ENCODE data around the gene BTBD9. TPM values are rescaled to one million over a fixed set of nuclear protein-coding genes. Genes with fewer than 3 reads are reported as not detected.

Gene BTBD9
- total and polyA plus RNA-seq, 7 experiments from 2014 or later = 12.7 to 58.8 (median 37.8) TPM

DNA sequence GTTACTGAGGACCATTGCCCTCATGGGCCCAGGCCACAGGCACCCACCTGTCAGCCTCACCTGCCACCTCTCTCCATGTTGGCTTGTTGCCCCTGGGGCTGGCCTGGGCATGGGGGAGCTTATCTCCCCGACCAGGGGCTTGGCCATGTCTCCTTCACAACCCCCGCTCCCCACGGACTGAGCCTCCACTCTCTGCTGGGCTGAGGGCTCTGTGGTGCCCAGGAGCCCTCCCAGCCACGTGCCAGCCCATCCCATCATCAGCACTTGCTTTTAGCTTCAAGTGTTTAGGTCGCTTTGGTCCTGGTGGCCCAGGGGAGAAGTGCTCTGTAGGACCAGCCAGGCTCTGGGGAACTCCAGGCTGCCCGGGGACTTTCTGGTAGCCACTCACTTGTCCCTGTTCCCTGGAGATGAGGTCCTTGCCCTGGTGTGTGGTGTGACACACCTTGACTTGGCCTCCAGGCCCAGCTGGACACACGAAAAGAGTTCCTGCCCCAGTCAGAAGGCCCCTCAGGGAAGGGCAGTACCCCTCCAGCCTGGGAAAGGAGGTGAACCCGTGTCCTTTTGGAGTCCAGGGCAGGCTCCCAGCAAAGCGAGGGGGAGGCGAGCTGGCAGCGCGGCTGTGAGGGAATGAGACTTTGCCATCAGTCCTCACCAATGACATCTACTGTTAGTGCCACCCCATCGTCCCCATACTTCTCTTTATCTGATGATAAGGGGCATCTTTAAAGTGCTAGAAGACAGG lies 467.6 kb downstream of the BTBD9 start:
- no peaks in the 10 kb centered on the region for H3K9me3 ChIP-seq (ENCODE audit: control insufficient read depth in 2 of 3, low read length in 3 of 3)
- CTCF ChIA-PET = interaction anchor here (0.6 kb wide), 1 partner anchor 72 kb away, joined by 3 read pairs; no protein-coding TSS in a partner anchor

DNA sequence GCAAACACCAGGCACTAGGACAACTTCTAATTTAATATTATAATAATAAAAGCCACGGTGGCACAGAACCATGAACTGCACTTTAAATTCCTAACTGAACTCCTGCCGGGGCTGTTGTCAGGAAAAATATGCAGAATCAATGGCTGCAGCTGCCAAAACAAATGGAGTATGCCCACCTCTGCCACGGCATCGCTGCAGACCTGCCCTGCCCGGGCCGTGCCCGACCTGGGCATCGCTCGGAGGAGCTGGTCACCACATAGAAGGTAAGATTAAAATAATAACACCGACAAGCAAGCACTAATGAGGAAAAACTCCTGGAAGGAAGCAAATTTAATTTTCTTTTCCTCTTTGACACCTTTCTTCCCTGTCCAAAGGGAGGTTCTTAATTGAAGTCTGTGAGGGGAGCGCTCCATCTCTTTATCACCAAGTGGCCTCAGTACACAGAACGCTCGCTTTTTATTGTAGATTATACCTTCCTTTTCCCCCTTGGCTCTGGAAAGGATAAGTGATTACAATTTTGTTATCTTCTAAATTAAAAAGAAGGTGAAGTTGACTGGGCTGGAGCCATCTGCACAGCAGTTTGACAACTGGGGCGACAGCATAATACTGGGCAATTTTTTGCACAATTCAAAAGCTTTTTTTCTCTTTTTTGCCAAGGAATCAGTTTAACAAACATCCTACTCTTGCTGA lies 468.9 kb downstream of the BTBD9 start:
- DNase-seq = no peak
- intact Hi-C loops (cut with micrococcal nuclease) = no loop called here
- no peaks in the 10 kb centered on the region for H3K27me3 ChIP-seq (ENCODE audit: control insufficient read depth in 2 of 2, insufficient read depth in 2 of 2, low read length in 2 of 2)
- no peak overlapping the region for H3K4me3 ChIP-seq (ENCODE audit: low read length)
- Mint-ChIP-seq H3K9me3 (no peaks in the 10 kb centered on the region), H3K36me3 (peaks cover 0 to 25% (median 0%) of the 10 kb centered on the region in 5 donors), H3K4me1 (peaks cover 0 to 15% (median 6%) of the 10 kb centered on the region in 7 donors), H3K27ac (peak overlapping the region in 1 of 9 donors; percentile 45), H3K4me3 (no peak overlapping the region), H3K27me3 (no peaks in the 10 kb centered on the region)
- CTCF ChIA-PET = no interaction called here
- POLR2A ChIA-PET = no interaction called here
- H3K9me3 ChIP-seq (ENCODE audit: control insufficient read depth in 2 of 3, low read length in 3 of 3) = no peaks in the 10 kb centered on the region
- H3K4me1 ChIP-seq (ENCODE audit: control insufficient read depth in 2 of 2, insufficient read depth in 2 of 2, low read length in 2 of 2) = no peaks in the 10 kb centered on the region
- no peak overlapping the region for H3K27ac ChIP-seq (ENCODE audit: low read depth, low read length)
- H3K36me3 ChIP-seq (ENCODE audit: control insufficient read depth in 2 of 3, insufficient read depth in 3 of 3, low read length in 3 of 3) = peaks cover 0 to 15% (median 0%) of the 10 kb centered on the region in 3 experiments
- no peak for ATAC-seq

More for the DNA sequence above, 467.6 kb downstream of the BTBD9 start:
- H3K36me3 Mint-ChIP-seq = peaks cover 0 to 33% (median 4%) of the 10 kb centered on the region in 5 donors
- no peaks in the 10 kb centered on the region for H3K27me3 Mint-ChIP-seq
- ATAC-seq (no peak), DNase-seq (no peak)
- no peak overlapping the region for H3K4me3 Mint-ChIP-seq
- no peaks in the 10 kb centered on the region for H3K4me1 ChIP-seq (ENCODE audit: control insufficient read depth in 2 of 2, insufficient read depth in 2 of 2, low read length in 2 of 2)
- H3K9me3 Mint-ChIP-seq = no peaks in the 10 kb centered on the region
- H3K27ac ChIP-seq (ENCODE audit: low read depth, low read length) = no peak overlapping the region
- peaks cover 0 to 24% (median 6%) of the 10 kb centered on the region in 7 donors for H3K4me1 Mint-ChIP-seq
- H3K27ac Mint-ChIP-seq = no peak overlapping the region
- POLR2A ChIA-PET = no interaction called here
- H3K27me3 ChIP-seq (ENCODE audit: control insufficient read depth in 2 of 2, insufficient read depth in 2 of 2, low read length in 2 of 2) = no peaks in the 10 kb centered on the region
- no peak overlapping the region for H3K4me3 ChIP-seq (ENCODE audit: low read length)
- intact Hi-C loops (cut with micrococcal nuclease) = no loop called here
- peaks cover 0 to 15% (median 0%) of the 10 kb centered on the region in 3 experiments for H3K36me3 ChIP-seq (ENCODE audit: control insufficient read depth in 2 of 3, insufficient read depth in 3 of 3, low read length in 3 of 3)

DNA sequence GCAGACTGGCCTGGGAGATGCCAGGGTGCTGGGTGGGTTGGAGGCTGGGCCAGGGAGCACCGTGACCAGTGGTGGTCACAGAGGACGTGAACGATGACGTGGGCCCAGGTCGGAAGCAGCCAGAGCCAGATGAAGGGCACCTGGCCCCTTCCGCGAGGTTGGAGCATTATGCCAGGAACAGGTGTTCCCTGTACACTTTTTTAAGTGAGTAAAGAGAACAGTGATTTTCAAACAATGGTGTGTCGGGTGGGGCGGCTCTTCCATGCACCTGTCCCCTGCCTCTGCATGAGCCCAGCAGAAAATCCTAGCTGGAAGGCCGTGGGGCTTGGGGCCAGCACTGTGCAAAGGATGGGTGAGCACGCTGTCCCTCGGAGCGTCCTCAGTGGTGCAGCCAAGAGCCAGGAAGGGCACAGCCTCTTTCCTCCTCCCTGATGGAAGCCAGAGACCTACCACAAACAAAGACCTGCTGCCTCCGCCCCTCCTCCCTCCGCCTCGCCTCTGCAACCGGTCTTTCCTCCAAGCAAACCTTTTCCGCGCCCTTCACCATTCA lies 469.7 kb downstream of the BTBD9 start:
- H3K4me1 ChIP-seq (ENCODE audit: control insufficient read depth in 2 of 2, insufficient read depth in 2 of 2, low read length in 2 of 2) = no peaks in the 10 kb centered on the region
- no peak overlapping the region for H3K4me3 ChIP-seq (ENCODE audit: low read length)
- no peak overlapping the region for H3K27ac ChIP-seq (ENCODE audit: low read depth, low read length)
- Mint-ChIP-seq H3K9me3 (no peaks in the 10 kb centered on the region), H3K36me3 (peaks cover 0 to 19% (median 0%) of the 10 kb centered on the region in 5 donors), H3K4me3 (no peak overlapping the region), H3K27me3 (no peaks in the 10 kb centered on the region), H3K27ac (peak overlapping the region in 2 of 9 donors; percentile 22 to 45), H3K4me1 (peaks cover 0 to 15% (median 6%) of the 10 kb centered on the region in 7 donors)
- peaks cover 0 to 15% (median 0%) of the 10 kb centered on the region in 3 experiments for H3K36me3 ChIP-seq (ENCODE audit: control insufficient read depth in 2 of 3, insufficient read depth in 3 of 3, low read length in 3 of 3)
- no peaks in the 10 kb centered on the region for H3K27me3 ChIP-seq (ENCODE audit: control insufficient read depth in 2 of 2, insufficient read depth in 2 of 2, low read length in 2 of 2)
- POLR2A ChIA-PET = no interaction called here
- CTCF ChIA-PET = interaction anchor here (0.7 kb wide), 1 partner anchor 27 kb away, joined by 3 read pairs; no protein-coding TSS in a partner anchor
- ATAC-seq (no peak), DNase-seq (no peak)
- intact Hi-C loops (cut with micrococcal nuclease) = no loop called here
- H3K9me3 ChIP-seq (ENCODE audit: control insufficient read depth in 2 of 3, low read length in 3 of 3) = no peaks in the 10 kb centered on the region

DNA sequence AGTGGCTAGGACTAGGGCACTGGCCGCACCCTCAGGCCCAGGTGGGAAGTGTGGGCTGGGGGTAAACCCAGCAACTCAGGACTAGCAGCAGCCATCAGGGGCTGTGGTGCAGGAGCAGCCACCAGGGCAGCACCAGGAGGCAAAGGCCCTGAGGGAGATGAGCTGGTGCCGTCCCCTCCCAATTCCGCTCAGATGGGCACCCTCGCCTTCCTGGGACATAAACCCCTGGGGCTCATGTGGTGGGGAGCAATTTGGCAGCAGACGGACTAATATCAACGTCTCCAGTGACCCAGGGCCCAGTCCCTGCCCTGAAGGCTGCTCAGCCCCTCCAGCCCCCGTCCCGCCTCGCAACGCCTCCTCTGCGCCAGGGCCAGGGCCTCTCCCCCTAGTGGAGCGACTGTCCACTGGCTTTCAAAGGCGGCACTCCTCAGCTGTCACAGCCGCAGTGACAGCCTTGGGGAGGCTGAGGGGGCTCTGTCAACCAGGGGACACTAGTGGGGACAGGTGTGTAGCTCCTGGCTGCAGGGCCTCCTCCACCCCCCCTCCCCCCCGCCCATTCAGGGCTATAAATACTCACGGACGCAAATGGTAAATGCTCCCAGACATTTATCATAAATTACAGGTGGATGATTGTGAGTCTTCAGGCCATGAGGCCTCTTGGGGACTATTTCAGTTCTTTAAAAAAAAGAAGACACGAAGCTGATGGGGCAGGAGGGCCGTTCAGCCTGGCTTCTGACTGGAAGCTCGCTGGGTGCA lies 470.3 kb downstream of the BTBD9 start:
- no peak overlapping the region for H3K4me3 Mint-ChIP-seq
- H3K27me3 Mint-ChIP-seq = no peaks in the 10 kb centered on the region
- H3K36me3 ChIP-seq (ENCODE audit: control insufficient read depth in 2 of 3, insufficient read depth in 3 of 3, low read length in 3 of 3) = peaks cover 0 to 11% (median 0%) of the 10 kb centered on the region in 3 experiments
- intact Hi-C loops (cut with micrococcal nuclease) = no loop called here
- H3K4me1 ChIP-seq (ENCODE audit: control insufficient read depth in 2 of 2, insufficient read depth in 2 of 2, low read length in 2 of 2) = no peaks in the 10 kb centered on the region
- H3K4me1 Mint-ChIP-seq = peaks cover 0 to 13% (median 6%) of the 10 kb centered on the region in 7 donors
- DNase-seq (no peak), ATAC-seq (peak; percentile 17)
- H3K27ac ChIP-seq (ENCODE audit: low read depth, low read length) = no peak overlapping the region
- CTCF ChIA-PET = interaction anchor here (0.7 kb wide), 1 partner anchor 27 kb away, joined by 3 read pairs; no protein-coding TSS in a partner anchor
- H3K36me3 Mint-ChIP-seq = peaks cover 0 to 14% (median 0%) of the 10 kb centered on the region in 5 donors
- POLR2A ChIA-PET = no interaction called here
- H3K9me3 Mint-ChIP-seq = no peaks in the 10 kb centered on the region
- H3K9me3 ChIP-seq (ENCODE audit: control insufficient read depth in 2 of 3, low read length in 3 of 3) = no peaks in the 10 kb centered on the region
- no peaks in the 10 kb centered on the region for H3K27me3 ChIP-seq (ENCODE audit: control insufficient read depth in 2 of 2, insufficient read depth in 2 of 2, low read length in 2 of 2)
- no peak overlapping the region for H3K4me3 ChIP-seq (ENCODE audit: low read length)
- no peak overlapping the region for H3K27ac Mint-ChIP-seq

DNA sequence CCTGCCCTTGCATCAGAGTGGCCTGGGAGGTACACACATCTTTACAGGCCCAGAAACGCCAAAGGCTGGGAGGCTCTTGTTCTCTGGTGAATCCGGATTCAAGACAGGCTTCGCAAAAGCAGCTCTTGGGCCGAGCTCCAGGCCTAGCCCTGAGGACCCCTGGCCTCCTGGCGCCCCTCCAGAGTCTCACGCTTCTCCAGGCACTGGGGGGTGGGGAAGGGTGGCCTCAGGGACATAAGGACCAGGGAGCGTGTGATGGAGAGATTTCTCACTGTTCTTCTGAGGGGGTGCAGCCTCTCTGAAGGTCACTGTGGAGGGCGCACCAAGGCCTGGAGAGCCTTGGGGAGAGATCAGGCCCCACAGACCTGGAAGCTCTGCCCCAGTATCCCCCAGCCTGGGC lies 471.0 kb downstream of the BTBD9 start:
- no peak overlapping the region for H3K27ac ChIP-seq (ENCODE audit: low read depth, low read length)
- H3K27ac Mint-ChIP-seq = peak overlapping the region in 1 of 9 donors; percentile 4
- DNase-seq (no peak), ATAC-seq (no peak)
- no peaks in the 10 kb centered on the region for H3K9me3 Mint-ChIP-seq
- H3K4me3 ChIP-seq (ENCODE audit: low read length) = no peak overlapping the region
- no peak overlapping the region for H3K4me3 Mint-ChIP-seq
- intact Hi-C loops (cut with micrococcal nuclease) = no loop called here
- ChIA-PET POLR2A (no interaction called here), CTCF (no interaction called here)
- H3K4me1 Mint-ChIP-seq = peaks cover 0 to 7% (median 4%) of the 10 kb centered on the region in 7 donors
- H3K36me3 Mint-ChIP-seq = peaks cover 0 to 8% (median 0%) of the 10 kb centered on the region in 5 donors
- no peaks in the 10 kb centered on the region for H3K27me3 Mint-ChIP-seq
- no peaks in the 10 kb centered on the region for H3K27me3 ChIP-seq (ENCODE audit: control insufficient read depth in 2 of 2, insufficient read depth in 2 of 2, low read length in 2 of 2)
- peaks cover 0 to 6% (median 0%) of the 10 kb centered on the region in 3 experiments for H3K36me3 ChIP-seq (ENCODE audit: control insufficient read depth in 2 of 3, insufficient read depth in 3 of 3, low read length in 3 of 3)
- H3K4me1 ChIP-seq (ENCODE audit: control insufficient read depth in 2 of 2, insufficient read depth in 2 of 2, low read length in 2 of 2) = no peaks in the 10 kb centered on the region
- no peaks in the 10 kb centered on the region for H3K9me3 ChIP-seq (ENCODE audit: control insufficient read depth in 2 of 3, low read length in 3 of 3)

DNA sequence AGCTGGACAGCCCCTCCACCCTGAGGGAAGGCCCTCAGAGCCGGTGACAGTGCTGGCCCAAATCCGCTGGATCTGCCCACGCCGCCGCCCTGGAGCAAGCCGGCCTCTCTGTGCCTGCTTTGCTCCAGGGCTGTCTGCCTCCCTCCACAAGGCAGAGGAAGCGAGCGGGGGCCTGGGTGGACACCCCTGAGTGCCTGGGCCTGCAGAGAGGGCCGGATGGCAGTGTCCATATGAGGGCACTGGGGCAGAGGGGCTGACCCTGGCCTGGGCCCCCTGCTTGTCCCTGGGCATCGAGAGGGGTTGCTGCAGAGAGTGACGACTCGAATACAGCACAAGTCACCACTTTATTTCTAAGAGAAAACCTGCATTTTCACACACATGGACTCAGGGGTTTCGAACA lies 471.6 kb downstream of the BTBD9 start:
- Mint-ChIP-seq H3K4me3 (no peak overlapping the region), H3K9me3 (no peaks in the 10 kb centered on the region), H3K27me3 (no peaks in the 10 kb centered on the region), H3K4me1 (peaks cover 0 to 2% (median 0%) of the 10 kb centered on the region in 7 donors), H3K36me3 (peaks cover 0 to 3% (median 0%) of the 10 kb centered on the region in 5 donors), H3K27ac (no peak overlapping the region)
- Histone ChIP-seq H3K9me3 (ENCODE audit: control insufficient read depth in 2 of 3, low read length in 3 of 3) (no peaks in the 10 kb centered on the region), H3K27me3 (ENCODE audit: control insufficient read depth in 2 of 2, insufficient read depth in 2 of 2, low read length in 2 of 2) (no peaks in the 10 kb centered on the region), H3K4me1 (ENCODE audit: control insufficient read depth in 2 of 2, insufficient read depth in 2 of 2, low read length in 2 of 2) (no peaks in the 10 kb centered on the region), H3K36me3 (ENCODE audit: control insufficient read depth in 2 of 3, insufficient read depth in 3 of 3, low read length in 3 of 3) (peaks cover 0 to under 1% (median 0%) of the 10 kb centered on the region in 3 experiments), H3K4me3 (ENCODE audit: low read length) (no peak overlapping the region), H3K27ac (ENCODE audit: low read depth, low read length) (no peak overlapping the region)
- POLR2A ChIA-PET = no interaction called here
- CTCF ChIA-PET = no interaction called here
- ATAC-seq (no peak), DNase-seq (no peak)
- intact Hi-C loops (cut with micrococcal nuclease) = no loop called here

Data from naive thymus-derived CD4-positive, alpha-beta T cell (primary cell).